K562 (cell line): ENCODE measurements around the gene ACTR3C. TPM values are rescaled to one million over a fixed set of nuclear protein-coding genes. Genes with fewer than 3 reads are reported as not detected.
A peak's percentile ranks its signal among the peaks of the same experiment; 100 is the strongest.

Experiments
- ATF1 ChIP-seq, 2 experiments: fragments of 450-650 bp in 1 of 2; IDR thresholded peaks; 2 replicates each; pipeline ENCODE4 v1.6.1; 2016; ENCODE audit warnings: missing compliant biosample characterization in 1 of 2, missing genetic modification characterization in 1 of 2
- BMI1 ChIP-seq: fragments of 150-350 bp; IDR thresholded peaks from 2 replicates; pipeline ENCODE4 v1.6.1; 2014; ENCODE audit warnings: low read length
- EGR1 ChIP-seq: fragments of 450-650 bp; conservative IDR thresholded peaks from 2 replicates; pipeline ENCODE4 v1.6.1; 2017; ENCODE audit warnings: mild to moderate bottlenecking
- ERF ChIP-seq: fragments of 450-650 bp; formaldehyde crosslinking; IDR thresholded peaks from 2 replicates; pipeline ENCODE4 v1.4.0; 2020; ENCODE audit warnings: mild to moderate bottlenecking, mixed read lengths
- HNRNPK ChIP-seq: fragments of 200-400 bp; formaldehyde crosslinking; IDR thresholded peaks from one replicate; pipeline ENCODE4 v1.6.1; 2018; ENCODE audit warnings: mild to moderate bottlenecking, low read depth, low read length; ENCODE audit not compliant: poor library complexity, severe bottlenecking
- HNRNPL ChIP-seq: fragments of 200-400 bp; formaldehyde crosslinking; IDR thresholded peaks from 2 replicates; pipeline ENCODE4 v1.6.1; 2017; ENCODE audit warnings: low read depth, mild to moderate bottlenecking, low read length
- NCOA4 ChIP-seq: fragments of 450-650 bp; IDR thresholded peaks from 2 replicates; pipeline ENCODE4 v1.6.1; 2018; ENCODE audit warnings: mild to moderate bottlenecking; ENCODE audit not compliant: partially characterized antibody
- NEUROD1 ChIP-seq: fragments of 150-350 bp; IDR thresholded peaks from 2 replicates; pipeline ENCODE4 v1.6.1; 2014; ENCODE audit warnings: borderline replicate concordance, low read length, low read depth; ENCODE audit not compliant: partially characterized antibody
- PRPF4 ChIP-seq: fragments of 200-400 bp; formaldehyde crosslinking; IDR thresholded peaks from one replicate; pipeline ENCODE4 v1.6.1; 2017; ENCODE audit warnings: low read length, low read depth, mild to moderate bottlenecking; ENCODE audit not compliant: insufficient read depth, poor library complexity, severe bottlenecking
- RB1 ChIP-seq: fragments of 450-650 bp; IDR thresholded peaks from 2 replicates; pipeline ENCODE4 v1.6.1; 2017; ENCODE audit warnings: low read depth, mild to moderate bottlenecking
- RCOR1 ChIP-seq, 2 experiments: IDR thresholded peaks; 2 replicates each; pipeline ENCODE4 v1.6.1; 2012; ENCODE audit warnings: low read depth in 2 of 2, low read length in 2 of 2, borderline replicate concordance in 1 of 2, improper control_type of control experiment in 1 of 2
- RFX7 ChIP-seq: fragments of 250-450 bp; sonication (Bioruptor Pico); IDR thresholded peaks from 2 replicates; pipeline ENCODE4 v1.5.1; 2021; ENCODE audit warnings: mild to moderate bottlenecking
- SMAD3 ChIP-seq: fragments of 450-650 bp; formaldehyde crosslinking; conservative IDR thresholded peaks from 2 replicates; pipeline ENCODE4 v1.4.0; 2020; ENCODE audit warnings: mild to moderate bottlenecking
- SRSF3 ChIP-seq: fragments of 200-400 bp; formaldehyde crosslinking; IDR thresholded peaks from 2 replicates; pipeline ENCODE4 v1.6.1; 2016; ENCODE audit warnings: mild to moderate bottlenecking, low read length, moderate library complexity; ENCODE audit not compliant: insufficient read depth
- ZBTB7A ChIP-seq: IDR thresholded peaks from 2 replicates; pipeline ENCODE4 v1.6.1; 2011; ENCODE audit warnings: low read depth, mild to moderate bottlenecking, low read length, moderate library complexity, borderline replicate concordance; ENCODE audit not compliant: control insufficient read depth
- ZFP36 ChIP-seq: fragments of 150-350 bp; IDR thresholded peaks from 2 replicates; pipeline ENCODE4 v1.6.1; 2018; ENCODE audit warnings: low read length, low read depth; ENCODE audit not compliant: partially characterized antibody
- ZNF253 ChIP-seq: fragments of 250-450 bp; sonication (Bioruptor Pico); conservative IDR thresholded peaks from 2 replicates; pipeline ENCODE4 v1.6.1; 2021; ENCODE audit warnings: mild to moderate bottlenecking
- ZNF586 ChIP-seq: fragments of 450-650 bp; formaldehyde crosslinking; conservative IDR thresholded peaks from 2 replicates; pipeline ENCODE4 v1.4.0; 2020; ENCODE audit warnings: mild to moderate bottlenecking, moderate library complexity
- ZNF695 ChIP-seq: fragments of 450-650 bp; formaldehyde crosslinking; IDR thresholded peaks from 2 replicates; pipeline ENCODE4 v1.4.0; 2020; ENCODE audit warnings: mild to moderate bottlenecking, moderate library complexity
- polyA plus RNA-seq, 8 experiments: library from polyadenylated mRNA; depleted of rRNA in 4 of 8; stranded (reverse) in 5 of 8; unstranded in 3 of 8; fragments of >200 nt; fragmentation: Nextera tagmentation in 2 of 8; fragmentation: Illumina TruSeq in 1 of 8; extraction: Ambion mirVana in 2 of 8; extraction: Trizol in 1 of 8; gene quantifications; 2 replicates each; pipeline versions ENCODE4 v1.2.1 to v1.2.3, GENCODE V29; 2011 to 2014; ENCODE audit warnings: inconsistent platforms in 1 of 8, missing spikeins in 1 of 8
- total RNA-seq, 7 experiments: library from RNA; depleted of rRNA in 6 of 7; stranded (reverse); fragments of >200 nt in 6 of 7; fragmentation: Illumina TruSeq in 2 of 7; extraction: Trizol in 2 of 7; gene quantifications; 2 replicates each; pipeline versions ENCODE4 v1.2.1 to v1.2.3, GENCODE V29; 2011 to 2021; ENCODE audit warnings: low replicate concordance in 1 of 7
- TF ChIP-seq, protein P1 (sequence below): fragments of 150-350 bp; IDR thresholded peaks from 2 replicates; pipeline ENCODE4 v1.6.1; 2014; ENCODE audit warnings: low read depth, mild to moderate bottlenecking, low read length, borderline replicate concordance
- TF ChIP-seq, protein P2 (sequence below): sonication (generic); IDR thresholded peaks from 2 replicates; pipeline ENCODE4 v1.6.1; 2016
- TF ChIP-seq, protein P3 (sequence below), 3 experiments: fragments of 200-800 bp in 1 of 3; sonication (Bioruptor generic) in 1 of 3; sonication (generic) in 1 of 3; formaldehyde crosslinking in 1 of 3; IDR thresholded peaks; 2 replicates each; pipeline versions ENCODE4 v1.6.1 to v1.8.0; 2016 to 2022; ENCODE audit warnings: mild to moderate bottlenecking in 2 of 3, missing compliant biosample characterization in 2 of 3, missing genetic modification characterization in 2 of 3, missing genetic modification reagents in 1 of 3

ACTR3C gene
- total and polyA plus RNA-seq, 9 of the 15 experiments (the other 6 are each of a cell fraction or from before 2014, with no cell fraction given) = 9.0 to 35.4 (median 13.3) TPM

- TF ChIP-seq RB1 (no peak), ATF1 (CRISPR knock-in tag; IDR thresholded peaks at IDR 0.05) (no peak), ATF1 (tag; IDR thresholded peaks at IDR 0.05) (no peak; the same call in 1 of the 2 replicates), ERF (CRISPR knock-in tag) (peak; percentile 87; the same call in 1 of the 2 replicates), ZFP36 (peak; percentile 16), RCOR1 (IDR thresholded peaks at IDR 0.05; ENCODE audit: borderline replicate concordance in 1 of 2, low read depth in 2 of 2, low read length in 2 of 2) (no peak), BMI1 (no peak), HNRNPK (no peak), ZNF586 (no peak), RFX7 (CRISPR knock-in tag) (peak; percentile 29; the same call in 1 of the 2 replicates), NEUROD1 (peak; percentile 10), ZNF695 (CRISPR knock-in tag) (no peak), SRSF3 (no peak), HNRNPL (no peak), NCOA4 (peak; percentile 5), EGR1 (peak; percentile 50; the same call in 1 of the 2 replicates), ZNF253 (CRISPR knock-in tag) (0 out of 2 replicates have a peak, but pooled peaks have one; percentile 50), PRPF4 (no peak), SMAD3 (peak; percentile 82), ZBTB7A (no peak)
- TF ChIP-seq, protein P1, sequence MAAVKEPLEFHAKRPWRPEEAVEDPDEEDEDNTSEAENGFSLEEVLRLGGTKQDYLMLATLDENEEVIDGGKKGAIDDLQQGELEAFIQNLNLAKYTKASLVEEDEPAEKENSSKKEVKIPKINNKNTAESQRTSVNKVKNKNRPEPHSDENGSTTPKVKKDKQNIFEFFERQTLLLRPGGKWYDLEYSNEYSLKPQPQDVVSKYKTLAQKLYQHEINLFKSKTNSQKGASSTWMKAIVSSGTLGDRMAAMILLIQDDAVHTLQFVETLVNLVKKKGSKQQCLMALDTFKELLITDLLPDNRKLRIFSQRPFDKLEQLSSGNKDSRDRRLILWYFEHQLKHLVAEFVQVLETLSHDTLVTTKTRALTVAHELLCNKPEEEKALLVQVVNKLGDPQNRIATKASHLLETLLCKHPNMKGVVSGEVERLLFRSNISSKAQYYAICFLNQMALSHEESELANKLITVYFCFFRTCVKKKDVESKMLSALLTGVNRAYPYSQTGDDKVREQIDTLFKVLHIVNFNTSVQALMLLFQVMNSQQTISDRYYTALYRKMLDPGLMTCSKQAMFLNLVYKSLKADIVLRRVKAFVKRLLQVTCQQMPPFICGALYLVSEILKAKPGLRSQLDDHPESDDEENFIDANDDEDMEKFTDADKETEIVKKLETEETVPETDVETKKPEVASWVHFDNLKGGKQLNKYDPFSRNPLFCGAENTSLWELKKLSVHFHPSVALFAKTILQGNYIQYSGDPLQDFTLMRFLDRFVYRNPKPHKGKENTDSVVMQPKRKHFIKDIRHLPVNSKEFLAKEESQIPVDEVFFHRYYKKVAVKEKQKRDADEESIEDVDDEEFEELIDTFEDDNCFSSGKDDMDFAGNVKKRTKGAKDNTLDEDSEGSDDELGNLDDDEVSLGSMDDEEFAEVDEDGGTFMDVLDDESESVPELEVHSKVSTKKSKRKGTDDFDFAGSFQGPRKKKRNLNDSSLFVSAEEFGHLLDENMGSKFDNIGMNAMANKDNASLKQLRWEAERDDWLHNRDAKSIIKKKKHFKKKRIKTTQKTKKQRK = no peak
- TF ChIP-seq, protein P2, sequence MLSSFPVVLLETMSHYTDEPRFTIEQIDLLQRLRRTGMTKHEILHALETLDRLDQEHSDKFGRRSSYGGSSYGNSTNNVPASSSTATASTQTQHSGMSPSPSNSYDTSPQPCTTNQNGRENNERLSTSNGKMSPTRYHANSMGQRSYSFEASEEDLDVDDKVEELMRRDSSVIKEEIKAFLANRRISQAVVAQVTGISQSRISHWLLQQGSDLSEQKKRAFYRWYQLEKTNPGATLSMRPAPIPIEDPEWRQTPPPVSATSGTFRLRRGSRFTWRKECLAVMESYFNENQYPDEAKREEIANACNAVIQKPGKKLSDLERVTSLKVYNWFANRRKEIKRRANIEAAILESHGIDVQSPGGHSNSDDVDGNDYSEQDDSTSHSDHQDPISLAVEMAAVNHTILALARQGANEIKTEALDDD = peak; percentile 75; the same call in 1 of the 2 replicates
- TF ChIP-seq, protein P3, sequence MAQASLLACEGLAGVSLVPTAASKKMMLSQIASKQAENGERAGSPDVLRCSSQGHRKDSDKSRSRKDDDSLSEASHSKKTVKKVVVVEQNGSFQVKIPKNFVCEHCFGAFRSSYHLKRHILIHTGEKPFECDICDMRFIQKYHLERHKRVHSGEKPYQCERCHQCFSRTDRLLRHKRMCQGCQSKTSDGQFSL (CRISPR knock-in tag; IDR thresholded peaks at IDR 0.05) = no peak
- TF ChIP-seq, protein P3 (tag; IDR thresholded peaks at IDR 0.05) = peak in 1 of 2 experiments; percentile 91; a peak in 2 of 4 replicates
These were observed 1.1 kb downstream of the ACTR3C start (continued) for GRCh38 chr7:150322114-150322832.
